T-cell (primary cell): ENCODE measurements around the gene KLHL7. TPM values are rescaled to one million over a fixed set of nuclear protein-coding genes. Genes with fewer than 3 reads are reported as not detected.
A peak's percentile ranks its signal among the peaks of the same experiment; 100 is the strongest.

ENCODE experiments used
- ATAC-seq, 4 experiments: fragments of 200-7000 bp in 3 of 4; fragments of 150-1000 bp in 1 of 4; cut with Tn5 transposase; replicated peaks in 1 of 4; 1 replicate in 3 of 4; 2 replicates in 1 of 4; pipeline ENCODE4 v1.10.0; 2021; ENCODE audit warnings: moderate library complexity in 3 of 4, mild to moderate bottlenecking in 2 of 4, moderate number of reproducible peaks in 1 of 4
- CTCF ChIA-PET, 2 donors: fragments of 300-600 bp; sonication (Branson Sonifier 250); formaldehyde crosslinking; loops; one replicate each; lab custom pipeline; 2022; ENCODE audit warnings: antibody characterized with exemption in 2 of 2; lab: Charles Lee
- POLR2A ChIA-PET, 2 donors: fragments of 300-600 bp; sonication (Branson Sonifier 250); formaldehyde crosslinking; loops; one replicate each; lab custom pipeline; 2022; ENCODE audit warnings: antibody characterized with exemption in 2 of 2; lab: Charles Lee
- DNase-seq, 35 experiments: peaks; one replicate each; pipeline versions ENCODE4 v3.0.0 to v3.0.0-alpha.2; 2013 to 2023
- H3K27ac ChIP-seq: one replicate; pipeline ENCODE4 v1.5.1; 2013; ENCODE audit warnings: low read length
- H3K27me3 ChIP-seq, 2 experiments: replicated peaks in 1 of 2; 1 replicate in 1 of 2; 2 replicates in 1 of 2; pipeline versions ENCODE4 v1.6.1 to v1.7.0; 2013; ENCODE audit warnings: low read length in 1 of 2, mixed read lengths in 1 of 2; ENCODE audit not compliant: control insufficient read depth in 2 of 2, insufficient read depth in 2 of 2; ENCODE audit errors: extremely low read depth in 1 of 2
- H3K36me3 ChIP-seq, 2 donors: 1 replicate in 1 of 2; 2 replicates in 1 of 2; pipeline versions ENCODE4 v1.6.1 to v1.7.0; 2013; ENCODE audit warnings: low read length in 1 of 2; ENCODE audit not compliant: control insufficient read depth in 2 of 2, insufficient read depth in 1 of 2; ENCODE audit errors: extremely low read depth in 1 of 2
- H3K4me1 ChIP-seq, 2 experiments: 1 replicate in 1 of 2; 2 replicates in 1 of 2; pipeline versions ENCODE4 v1.6.1 to v1.7.0; 2013; ENCODE audit warnings: low read length in 2 of 2, mixed read lengths in 1 of 2; ENCODE audit not compliant: insufficient read depth in 2 of 2, control insufficient read depth in 1 of 2; ENCODE audit errors: extremely low read depth in 1 of 2
- H3K4me3 ChIP-seq, 2 donors: 1 replicate in 1 of 2; 2 replicates in 1 of 2; pipeline versions ENCODE4 v1.5.1 to v1.7.0; 2013; ENCODE audit warnings: mild to moderate bottlenecking in 2 of 2, low read length in 1 of 2, moderate library complexity in 1 of 2; ENCODE audit not compliant: control insufficient read depth in 1 of 2; ENCODE audit errors: extremely low read depth in 1 of 2
- H3K9me3 ChIP-seq: 2 replicates; pipeline ENCODE4 v1.7.0; 2013
- H3K27ac Mint-ChIP-seq, 2 donors: one replicate each; pipeline ENCODE4 v1.8.0; 2020 to 2021; ENCODE audit warnings: mild to moderate bottlenecking in 2 of 2, mixed read lengths in 2 of 2
- H3K27me3 Mint-ChIP-seq, 2 donors: one replicate each; pipeline ENCODE4 v1.8.0; 2021 to 2022; ENCODE audit warnings: mixed read lengths in 2 of 2
- H3K36me3 Mint-ChIP-seq: one replicate; pipeline ENCODE4 v1.8.0; 2021; ENCODE audit warnings: mixed read lengths
- H3K4me1 Mint-ChIP-seq, 3 donors: one replicate each; pipeline ENCODE4 v1.8.0; 2020 to 2022; ENCODE audit warnings: mixed read lengths in 3 of 3, mild to moderate bottlenecking in 1 of 3
- H3K4me3 Mint-ChIP-seq, 3 donors: one replicate each; pipeline ENCODE4 v1.8.0; 2020 to 2022; ENCODE audit warnings: mild to moderate bottlenecking in 3 of 3, mixed read lengths in 3 of 3, moderate library complexity in 3 of 3
- H3K9me3 Mint-ChIP-seq, 3 donors: one replicate each; pipeline ENCODE4 v1.8.0; 2020 to 2022; ENCODE audit warnings: mixed read lengths in 3 of 3
- WGBS: methylation state at CpG from one replicate; pipeline ENCODE4 v1.1.5; 2013; ENCODE audit warnings: missing lambda C conversion rate; ENCODE audit not compliant: insufficient coverage; 5-methylcytosine and 5-hydroxymethylcytosine counted together
- total RNA-seq, 35 experiments: library from RNA in 6 of 35; stranded (reverse) in 6 of 35; fragments of 120-200 nt in 1 of 35; gene quantifications; one replicate each; pipeline versions ENCODE4 v1.2.1 to v1.2.4 and lab custom pipeline; 2013 to 2026

KLHL7 gene, protein sequence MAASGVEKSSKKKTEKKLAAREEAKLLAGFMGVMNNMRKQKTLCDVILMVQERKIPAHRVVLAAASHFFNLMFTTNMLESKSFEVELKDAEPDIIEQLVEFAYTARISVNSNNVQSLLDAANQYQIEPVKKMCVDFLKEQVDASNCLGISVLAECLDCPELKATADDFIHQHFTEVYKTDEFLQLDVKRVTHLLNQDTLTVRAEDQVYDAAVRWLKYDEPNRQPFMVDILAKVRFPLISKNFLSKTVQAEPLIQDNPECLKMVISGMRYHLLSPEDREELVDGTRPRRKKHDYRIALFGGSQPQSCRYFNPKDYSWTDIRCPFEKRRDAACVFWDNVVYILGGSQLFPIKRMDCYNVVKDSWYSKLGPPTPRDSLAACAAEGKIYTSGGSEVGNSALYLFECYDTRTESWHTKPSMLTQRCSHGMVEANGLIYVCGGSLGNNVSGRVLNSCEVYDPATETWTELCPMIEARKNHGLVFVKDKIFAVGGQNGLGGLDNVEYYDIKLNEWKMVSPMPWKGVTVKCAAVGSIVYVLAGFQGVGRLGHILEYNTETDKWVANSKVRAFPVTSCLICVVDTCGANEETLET
- total RNA-seq (10 to 100 TPM; 20.1 to 26.8 (median 22.4) TPM), total RNA-seq (lab: John Stamatoyannopoulos, UW) (8.4 to 35.2 (median 23.2) reads per million in 29 experiments)
- total RNA-seq (2013): 27.3 TPM

DNA sequence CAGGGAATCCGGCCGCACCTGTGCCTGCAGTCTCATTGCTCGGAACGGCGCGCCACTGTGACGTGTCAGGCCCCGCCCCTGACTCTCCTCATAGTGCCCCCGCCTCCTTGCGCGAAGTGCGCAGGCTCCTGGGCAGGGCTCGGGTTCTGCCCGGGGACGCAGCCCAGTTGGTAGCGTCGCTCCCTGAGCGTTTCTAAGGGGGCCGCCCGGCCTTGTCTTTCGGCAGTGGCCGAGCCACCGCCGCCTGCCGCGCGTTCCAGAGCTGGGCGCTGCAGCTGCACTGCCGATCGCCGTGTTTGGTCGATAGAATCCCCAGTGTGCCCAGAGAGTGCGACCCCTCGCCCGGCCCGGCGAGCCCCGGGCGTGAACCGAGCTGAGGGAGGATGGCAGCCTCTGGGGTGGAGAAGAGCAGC is at the start of gene KLHL7:
KLHL7 (plus strand) TSS at position 142 of the 413 bp plus-strand sequence; CDS start at position 384, 242 bp downstream.
- no peaks in the 10 kb centered on the region for H3K9me3 Mint-ChIP-seq
- peak within 1 kb of the TSS; percentile 92 to 94 for H3K27ac Mint-ChIP-seq
- peak within 1 kb of the TSS; percentile 87 to 90 for H3K4me3 ChIP-seq
- POLR2A ChIA-PET: interaction anchor here (0.6 to 1.8 kb wide), 10 partner anchors 10 to 1678 kb away, joined by 3 to 11 read pairs (median 4); partner anchors contain the start of genes NUP42 (in 1 of the 2) and SP4 (in 1 of the 2)
- no peaks in the 10 kb centered on the region for H3K27me3 ChIP-seq
- under 1% methylated on average over 40 of the region's 40 CpGs for WGBS
- ATAC-seq (peak; percentile 93 to 97 (median 96)), DNase-seq (peak; percentile 88 to 97 (median 95))
- peak within 1 kb of the TSS; percentile 97 to 99 (median 97) for H3K4me3 Mint-ChIP-seq
- H3K4me1 ChIP-seq: peaks cover 13 to 20% of the 10 kb centered on the region in 2 experiments
- H3K4me1 Mint-ChIP-seq: peaks cover 45 to 48% (median 47%) of the 10 kb centered on the region in 3 donors
- CTCF ChIA-PET: interaction anchor here (0.6 to 2.5 kb wide), 6 partner anchors 19 to 82 kb away, joined by 3 to 16 read pairs (median 6); partner anchors contain the start of gene NUP42 (in 1 of the 2)
- H3K27ac ChIP-seq: peak within 1 kb of the TSS; percentile 89
- H3K27me3 Mint-ChIP-seq: no peaks in the 10 kb centered on the region
- peaks cover 10% of the 10 kb centered on the region for H3K36me3 Mint-ChIP-seq
- H3K9me3 ChIP-seq: no peaks in the 10 kb centered on the region
- H3K36me3 ChIP-seq: no peaks in the 10 kb centered on the region

GRCh38 chr7:23058408-23059096 is 47.0 kb upstream of the KLHL7 start:
- no peak overlapping the region for H3K27ac ChIP-seq
- H3K4me1 ChIP-seq: no peaks in the 10 kb centered on the region
- H3K36me3 ChIP-seq: no peaks in the 10 kb centered on the region
- DNase-seq (no peak), ATAC-seq (no peak)
- CTCF ChIA-PET: interaction anchor here (0.6 to 1.5 kb wide), 10 partner anchors 9 to 500 kb away, joined by 3 to 8 read pairs (median 4); no protein-coding TSS in a partner anchor
- H3K9me3 Mint-ChIP-seq: no peaks in the 10 kb centered on the region
- H3K4me3 Mint-ChIP-seq: no peak overlapping the region
- H3K4me1 Mint-ChIP-seq: no peaks in the 10 kb centered on the region
- H3K27ac Mint-ChIP-seq: no peak overlapping the region
- peaks cover 0 to 7% of the 10 kb centered on the region in 2 donors for H3K27me3 Mint-ChIP-seq
- no peaks in the 10 kb centered on the region for H3K27me3 ChIP-seq
- no peaks in the 10 kb centered on the region for H3K36me3 Mint-ChIP-seq
- H3K4me3 ChIP-seq: no peak overlapping the region
- WGBS: 56% methylated on average over 2 of the region's 6 CpGs
- H3K9me3 ChIP-seq: no peaks in the 10 kb centered on the region
- POLR2A ChIA-PET: interaction anchor here in 1 of 2 donors (0.6 kb wide), 1 partner anchor 691 kb away, joined by 3 read pairs; no protein-coding TSS in a partner anchor

DNA sequence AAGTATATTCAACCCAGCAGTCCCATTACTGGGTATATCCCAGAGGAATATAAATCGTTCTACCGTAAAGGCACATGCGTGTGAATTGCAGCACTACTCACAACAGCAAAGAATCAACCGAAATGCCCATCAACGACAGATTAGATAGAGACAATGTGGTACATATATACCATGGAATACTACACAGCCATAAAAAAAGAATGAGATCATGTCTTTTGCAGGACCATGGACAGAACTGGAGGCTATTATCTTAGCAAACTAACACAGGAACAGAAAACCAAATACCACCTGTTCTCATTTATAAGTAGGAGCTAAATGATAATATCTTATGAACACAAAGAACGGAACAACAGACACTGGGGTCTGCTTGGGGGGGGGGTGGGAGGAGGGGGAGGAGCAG is 44.3 kb upstream of the KLHL7 start:
- no peak for DNase-seq

GRCh38 chr7:23062452-23062851 is 43.1 kb upstream of the KLHL7 start:
- no peak overlapping the region for H3K4me3 ChIP-seq
- no peak for DNase-seq
- no peak overlapping the region for H3K27ac Mint-ChIP-seq
- H3K27me3 Mint-ChIP-seq: peaks cover 1 to 12% of the 10 kb centered on the region in 2 donors
- CTCF ChIA-PET: no interaction called here
- H3K4me3 Mint-ChIP-seq: no peak overlapping the region
- WGBS: no CpG with 5 or more reads among the region's 7 CpGs
- H3K4me1 Mint-ChIP-seq: no peaks in the 10 kb centered on the region
- no peaks in the 10 kb centered on the region for H3K36me3 ChIP-seq
- H3K4me1 ChIP-seq: no peaks in the 10 kb centered on the region
- no peak for ATAC-seq
- no peak overlapping the region for H3K27ac ChIP-seq
- no peaks in the 10 kb centered on the region for H3K27me3 ChIP-seq
- H3K9me3 Mint-ChIP-seq: no peaks in the 10 kb centered on the region
- POLR2A ChIA-PET: no interaction called here
- no peaks in the 10 kb centered on the region for H3K36me3 Mint-ChIP-seq
- H3K9me3 ChIP-seq: no peaks in the 10 kb centered on the region

More for the DNA sequence above, 44.3 kb upstream of the KLHL7 start:
- Mint-ChIP-seq H3K4me3 (no peak overlapping the region), H3K36me3 (no peaks in the 10 kb centered on the region), H3K27me3 (peaks cover 0 to 7% of the 10 kb centered on the region in 2 donors), H3K4me1 (no peaks in the 10 kb centered on the region), H3K27ac (no peak overlapping the region), H3K9me3 (no peaks in the 10 kb centered on the region)
- POLR2A ChIA-PET: interaction anchor here in 1 of 2 donors (0.7 kb wide), 1 partner anchor 572 kb away, joined by 4 read pairs; no protein-coding TSS in a partner anchor
- no peaks in the 10 kb centered on the region for H3K9me3 ChIP-seq
- CTCF ChIA-PET: no interaction called here
- WGBS: 80% methylated on average over 1 of the region's 6 CpGs
- no peak overlapping the region for H3K27ac ChIP-seq
- H3K36me3 ChIP-seq: no peaks in the 10 kb centered on the region
- no peaks in the 10 kb centered on the region for H3K27me3 ChIP-seq
- no peaks in the 10 kb centered on the region for H3K4me1 ChIP-seq
- no peak for ATAC-seq
- H3K4me3 ChIP-seq: no peak overlapping the region

- H3K4me3 Mint-ChIP-seq: no peak overlapping the region
- ATAC-seq: no peak
- no peak overlapping the region for H3K4me3 ChIP-seq
- no peaks in the 10 kb centered on the region for H3K36me3 Mint-ChIP-seq
- no peaks in the 10 kb centered on the region for H3K9me3 ChIP-seq
- H3K4me1 Mint-ChIP-seq: no peaks in the 10 kb centered on the region
- H3K9me3 Mint-ChIP-seq: no peaks in the 10 kb centered on the region
- ChIA-PET POLR2A (no interaction called here), CTCF (no interaction called here)
- no peaks in the 10 kb centered on the region for H3K27me3 ChIP-seq
- no peaks in the 10 kb centered on the region for H3K4me1 ChIP-seq
- no peak overlapping the region for H3K27ac Mint-ChIP-seq
- peaks cover 5 to 13% of the 10 kb centered on the region in 2 donors for H3K27me3 Mint-ChIP-seq
- WGBS: 88% methylated on average over 1 of the region's 1 CpG
- no peaks in the 10 kb centered on the region for H3K36me3 ChIP-seq
- DNase-seq: no peak
- H3K27ac ChIP-seq: no peak overlapping the region
Measured at GRCh38 chr7:23065974-23066373, 39.6 kb upstream of the KLHL7 start.

GRCh38 chr7:23067271-23067670 is 38.3 kb upstream of the KLHL7 start:
- peaks cover 7 to 9% of the 10 kb centered on the region in 2 donors for H3K27me3 Mint-ChIP-seq
- Histone ChIP-seq H3K36me3 (no peaks in the 10 kb centered on the region), H3K27ac (no peak overlapping the region), H3K4me3 (no peak overlapping the region), H3K27me3 (no peaks in the 10 kb centered on the region), H3K4me1 (no peaks in the 10 kb centered on the region), H3K9me3 (no peaks in the 10 kb centered on the region)
- no peaks in the 10 kb centered on the region for H3K4me1 Mint-ChIP-seq
- DNase-seq (no peak), ATAC-seq (no peak)
- H3K36me3 Mint-ChIP-seq: no peaks in the 10 kb centered on the region
- ChIA-PET CTCF (no interaction called here), POLR2A (no interaction called here)
- H3K27ac Mint-ChIP-seq: no peak overlapping the region
- WGBS: no CpG with 5 or more reads among the region's 1 CpG
- H3K9me3 Mint-ChIP-seq: no peaks in the 10 kb centered on the region
- no peak overlapping the region for H3K4me3 Mint-ChIP-seq
